Activated naive CD8-positive, alpha-beta T cell (primary cell): ENCODE results near the gene RFC2.
A peak's percentile ranks its signal among the peaks of the same experiment; 100 is the strongest.

Experiments
- H3K27ac Mint-ChIP-seq: one replicate; pipeline ENCODE4 v1.8.0; 2021; ENCODE audit warnings: mixed read lengths
- H3K27me3 Mint-ChIP-seq: one replicate; pipeline ENCODE4 v1.8.0; 2021; ENCODE audit warnings: mixed read lengths
- H3K36me3 Mint-ChIP-seq: one replicate; pipeline ENCODE4 v1.8.0; 2021; ENCODE audit warnings: mixed read lengths
- H3K4me1 Mint-ChIP-seq: one replicate; pipeline ENCODE4 v1.8.0; 2021; ENCODE audit warnings: low read depth, mixed read lengths
- H3K4me3 Mint-ChIP-seq: one replicate; pipeline ENCODE4 v1.8.0; 2021; ENCODE audit warnings: mild to moderate bottlenecking, mixed read lengths
- H3K9me3 Mint-ChIP-seq: one replicate; pipeline ENCODE4 v1.8.0; 2021; ENCODE audit warnings: low read depth, mixed read lengths

RFC2 gene

DNA sequence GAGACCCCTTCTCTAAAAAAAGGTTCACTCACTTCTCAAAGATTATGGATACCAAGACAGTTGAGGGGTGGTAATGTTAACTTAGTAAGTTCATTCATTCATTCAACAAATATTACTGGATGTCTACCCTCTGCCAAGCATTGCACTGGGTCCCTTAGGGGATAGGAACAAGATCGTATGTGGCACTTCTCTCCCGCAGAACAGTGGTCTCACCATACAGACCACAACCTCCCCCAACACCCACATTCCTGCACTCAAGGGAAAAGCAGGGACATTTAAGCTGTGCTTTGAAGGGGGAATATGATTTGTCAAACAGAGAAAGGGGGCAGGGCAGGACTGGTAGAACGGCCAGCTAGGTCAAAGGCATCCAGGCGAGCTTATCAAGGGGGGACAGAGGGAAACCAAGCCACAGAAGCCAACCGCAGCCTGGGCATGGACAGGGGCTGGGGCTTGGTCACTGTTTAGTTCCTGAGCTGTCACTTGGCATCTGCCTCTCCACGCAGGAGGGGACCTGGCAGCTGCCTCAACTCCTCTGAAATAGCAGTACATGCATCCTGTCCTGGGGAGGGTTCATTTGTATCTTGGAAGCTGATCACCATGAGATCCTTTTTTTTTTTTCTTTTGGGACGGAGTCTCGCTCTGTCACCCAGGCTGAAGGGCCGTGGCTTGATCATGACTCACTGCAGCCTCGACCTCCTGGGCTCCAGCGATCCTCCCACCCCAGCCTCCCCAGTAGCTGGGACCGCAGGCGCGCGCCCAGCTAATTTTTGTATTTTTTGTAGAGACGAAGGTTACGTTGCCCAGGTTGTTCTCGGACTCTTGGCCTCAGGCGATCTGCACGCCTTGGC lies 34.1 kb upstream of the RFC2 start:
- Mint-ChIP-seq H3K27me3 (peaks cover 2% of the 10 kb centered on the region), H3K9me3 (no peaks in the 10 kb centered on the region), H3K27ac (peak overlapping the region; percentile 46), H3K36me3 (no peaks in the 10 kb centered on the region), H3K4me3 (peak overlapping the region; percentile 86), H3K4me1 (peaks cover 13% of the 10 kb centered on the region)

DNA sequence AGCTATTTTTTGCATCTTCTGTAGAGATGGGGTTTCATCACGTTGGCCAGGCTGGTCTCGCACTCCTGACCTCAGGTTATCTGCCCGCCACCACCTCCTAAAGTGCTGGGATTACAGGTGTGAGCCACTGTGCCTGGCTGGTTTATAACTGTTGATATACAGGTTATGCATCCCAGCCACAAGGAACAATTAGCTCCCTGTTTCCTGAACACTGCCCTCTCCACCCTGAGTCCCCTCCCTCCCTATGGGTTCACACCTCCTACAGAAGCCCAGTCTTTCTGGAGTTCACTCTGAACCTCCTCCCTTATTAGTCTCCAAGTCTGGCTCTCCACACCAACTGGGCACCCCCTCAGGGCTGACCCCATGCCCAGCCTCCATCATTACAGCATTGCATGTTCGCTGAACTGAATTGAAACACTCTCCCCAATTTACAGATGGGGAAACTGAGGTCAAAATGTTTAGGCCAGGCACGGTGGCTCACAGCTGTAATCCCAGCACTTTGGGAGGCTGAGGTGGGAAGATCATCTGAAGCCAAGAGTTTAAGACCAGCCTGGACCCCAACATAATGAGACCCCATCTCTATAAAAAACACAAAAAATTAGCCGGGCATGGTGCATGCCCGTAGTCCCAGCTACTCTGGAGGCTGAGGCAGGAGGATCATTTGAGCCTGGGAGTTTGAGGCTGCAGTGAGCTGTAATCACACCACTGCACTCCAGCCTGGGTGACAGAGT lies 33.3 kb upstream of the RFC2 start:
- Mint-ChIP-seq H3K27me3 (peaks cover 4% of the 10 kb centered on the region), H3K9me3 (no peaks in the 10 kb centered on the region), H3K4me1 (peaks cover 13% of the 10 kb centered on the region), H3K27ac (no peak overlapping the region), H3K4me3 (peak overlapping the region; percentile 86), H3K36me3 (no peaks in the 10 kb centered on the region)

DNA sequence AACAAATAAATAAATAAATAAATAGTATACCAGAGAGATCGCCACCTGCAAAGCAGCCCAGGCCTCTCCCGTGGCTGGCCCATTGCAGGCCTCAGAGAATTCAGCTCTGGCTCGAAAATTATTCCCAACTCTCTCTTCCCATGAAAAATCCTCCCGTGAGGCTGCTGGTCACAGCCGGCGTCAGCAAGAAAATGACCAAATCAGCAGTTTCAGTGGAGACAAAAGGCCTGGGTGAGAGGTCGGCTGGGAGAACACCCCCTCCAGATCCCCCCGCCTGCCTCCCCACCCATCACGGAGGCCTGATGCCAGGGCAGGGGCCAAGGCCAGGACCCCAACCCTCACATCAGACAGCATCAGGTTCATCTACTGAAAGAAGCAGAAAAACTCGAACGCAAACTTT lies 31.9 kb upstream of the RFC2 start:
- no peaks in the 10 kb centered on the region for H3K9me3 Mint-ChIP-seq
- no peak overlapping the region for H3K4me3 Mint-ChIP-seq
- peaks cover 13% of the 10 kb centered on the region for H3K4me1 Mint-ChIP-seq
- H3K36me3 Mint-ChIP-seq = no peaks in the 10 kb centered on the region
- peaks cover 4% of the 10 kb centered on the region for H3K27me3 Mint-ChIP-seq
- no peak overlapping the region for H3K27ac Mint-ChIP-seq

GRCh38 chr7:74284781-74285259 lies 30.6 kb upstream of the RFC2 start:
- peaks cover 4% of the 10 kb centered on the region for H3K27me3 Mint-ChIP-seq
- no peak overlapping the region for H3K4me3 Mint-ChIP-seq
- H3K9me3 Mint-ChIP-seq = no peaks in the 10 kb centered on the region
- no peak overlapping the region for H3K27ac Mint-ChIP-seq
- no peaks in the 10 kb centered on the region for H3K36me3 Mint-ChIP-seq
- H3K4me1 Mint-ChIP-seq = peaks cover 11% of the 10 kb centered on the region

DNA sequence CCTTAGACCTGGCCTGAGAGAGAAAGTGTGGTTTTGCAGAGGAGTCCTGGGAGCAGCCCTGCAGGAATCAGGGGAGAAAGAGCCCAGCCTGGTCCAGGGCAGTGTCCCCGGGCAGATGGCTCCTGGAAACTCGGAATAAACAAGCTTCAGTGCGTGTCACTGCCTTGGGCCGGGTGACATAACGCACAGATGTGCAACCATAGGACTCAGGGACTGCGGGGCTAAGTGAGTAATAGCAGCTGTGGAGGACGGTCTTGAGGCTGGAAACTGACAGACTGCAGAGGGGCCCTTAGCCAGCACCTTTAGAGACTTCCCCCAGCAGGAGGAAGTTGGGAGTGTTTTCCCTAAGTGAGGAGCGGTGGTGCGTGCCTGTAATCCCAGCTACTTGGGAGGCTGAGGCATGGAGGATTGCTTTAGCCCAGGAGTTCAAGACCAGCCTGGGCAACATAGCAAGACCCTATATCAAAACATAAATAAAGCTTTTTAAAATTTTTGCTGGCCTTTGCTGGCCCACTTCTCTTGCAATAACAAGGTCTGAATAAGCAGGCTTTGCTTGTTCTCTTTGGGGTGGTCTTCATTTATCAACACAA lies 29.8 kb upstream of the RFC2 start:
- Mint-ChIP-seq H3K4me1 (peaks cover 10% of the 10 kb centered on the region), H3K27me3 (peaks cover 4% of the 10 kb centered on the region), H3K9me3 (no peaks in the 10 kb centered on the region), H3K36me3 (no peaks in the 10 kb centered on the region), H3K4me3 (no peak overlapping the region), H3K27ac (no peak overlapping the region)

GRCh38 chr7:74282748-74283459 lies 28.7 kb upstream of the RFC2 start:
- no peaks in the 10 kb centered on the region for H3K36me3 Mint-ChIP-seq
- peaks cover 4% of the 10 kb centered on the region for H3K27me3 Mint-ChIP-seq
- H3K27ac Mint-ChIP-seq = no peak overlapping the region

DNA sequence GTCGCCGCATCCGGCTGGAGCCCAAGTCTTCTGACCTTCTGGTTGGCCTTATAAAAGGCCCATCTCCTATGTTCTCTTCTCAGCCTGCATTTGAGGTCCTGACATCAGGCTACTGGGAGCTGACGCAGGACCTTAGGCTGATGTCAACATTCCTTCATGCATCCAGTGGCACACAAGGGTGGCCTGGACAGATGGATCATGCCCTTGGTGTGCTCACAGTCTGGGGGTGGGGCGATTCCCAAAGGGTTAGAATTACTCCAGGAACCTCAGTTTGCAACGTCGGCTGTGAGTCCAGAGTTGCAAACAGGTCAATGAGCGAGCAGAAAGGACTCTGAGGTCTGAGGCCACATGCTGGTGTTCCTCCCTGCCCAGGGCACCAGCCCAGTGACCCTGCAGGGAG lies 26.8 kb upstream of the RFC2 start:
- no peak overlapping the region for H3K27ac Mint-ChIP-seq
- H3K9me3 Mint-ChIP-seq = no peaks in the 10 kb centered on the region

More at GRCh38 chr7:74282748-74283459, 28.7 kb upstream of the RFC2 start:
- peaks cover under 1% of the 10 kb centered on the region for H3K4me1 Mint-ChIP-seq
- H3K9me3 Mint-ChIP-seq = no peaks in the 10 kb centered on the region
- H3K4me3 Mint-ChIP-seq = no peak overlapping the region

DNA sequence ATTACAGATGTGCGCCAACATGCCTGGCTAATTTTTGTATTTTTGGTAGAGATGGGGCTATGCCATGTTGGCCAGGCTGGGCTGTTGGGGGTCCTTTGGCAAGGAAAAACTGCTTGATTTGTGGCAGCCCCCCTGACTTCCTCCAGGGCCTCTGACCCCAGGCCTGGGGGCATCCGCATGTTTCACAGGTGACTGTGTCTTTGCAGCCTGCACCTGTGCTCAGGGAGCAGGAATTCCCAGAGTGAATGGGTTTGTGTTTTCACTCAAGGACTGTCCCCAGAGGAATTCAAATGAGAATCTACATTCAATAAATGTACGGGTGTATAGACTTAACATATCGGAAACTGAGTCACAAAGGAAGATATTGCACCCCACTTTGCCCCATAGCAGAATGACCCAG lies 23.4 kb upstream of the RFC2 start:
- no peak overlapping the region for H3K27ac Mint-ChIP-seq
- no peaks in the 10 kb centered on the region for H3K4me1 Mint-ChIP-seq

More for the DNA sequence above, 26.8 kb upstream of the RFC2 start:
- H3K4me1 Mint-ChIP-seq = no peaks in the 10 kb centered on the region
- no peaks in the 10 kb centered on the region for H3K36me3 Mint-ChIP-seq
- no peak overlapping the region for H3K4me3 Mint-ChIP-seq
- H3K27me3 Mint-ChIP-seq = peaks cover 3% of the 10 kb centered on the region

GRCh38 chr7:74275401-74275881 lies 21.2 kb upstream of the RFC2 start:
- H3K9me3 Mint-ChIP-seq = no peaks in the 10 kb centered on the region
- no peaks in the 10 kb centered on the region for H3K36me3 Mint-ChIP-seq
- H3K4me3 Mint-ChIP-seq = no peak overlapping the region
- peaks cover 5% of the 10 kb centered on the region for H3K4me1 Mint-ChIP-seq
- H3K27ac Mint-ChIP-seq = no peak overlapping the region
- peaks cover 3% of the 10 kb centered on the region for H3K27me3 Mint-ChIP-seq

More for the DNA sequence above, 23.4 kb upstream of the RFC2 start:
- Mint-ChIP-seq H3K9me3 (no peaks in the 10 kb centered on the region), H3K36me3 (no peaks in the 10 kb centered on the region), H3K4me3 (no peak overlapping the region), H3K27me3 (no peaks in the 10 kb centered on the region)

DNA sequence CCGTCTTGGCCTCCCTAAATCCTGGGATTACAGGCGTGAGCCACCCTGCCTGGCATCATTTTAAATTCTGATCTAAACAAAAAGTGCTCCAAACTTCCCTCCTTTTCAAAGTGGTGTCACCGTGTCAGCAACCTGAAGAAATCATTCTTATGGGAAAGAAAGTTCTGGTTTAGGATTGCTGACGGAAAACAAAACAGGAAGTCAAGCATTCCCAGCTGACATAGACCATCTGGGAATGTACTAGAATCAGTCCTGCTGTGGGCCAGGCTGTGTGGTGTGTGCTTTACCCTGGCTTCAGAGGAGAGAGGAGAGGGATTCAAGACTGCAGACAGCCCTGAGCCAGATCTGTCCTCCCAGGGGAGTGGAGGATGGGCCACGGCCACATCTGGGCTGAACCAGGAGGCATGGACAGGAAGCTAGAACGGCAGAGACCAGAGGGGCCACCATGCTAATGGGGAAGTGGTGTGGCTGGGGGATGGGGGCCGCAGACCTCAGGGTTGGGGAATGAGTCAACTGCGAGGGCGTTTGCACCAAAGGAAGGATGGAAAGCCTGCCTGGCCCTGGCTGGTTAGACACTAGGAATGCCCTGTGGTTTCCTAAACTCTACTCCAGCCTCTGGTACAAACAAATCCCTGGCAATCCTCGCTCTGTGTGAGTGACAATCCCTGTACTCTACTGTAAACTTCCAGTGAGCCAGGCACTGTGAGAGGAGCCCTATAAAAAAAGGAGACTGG lies 18.3 kb upstream of the RFC2 start:
- Mint-ChIP-seq H3K9me3 (no peaks in the 10 kb centered on the region), H3K4me3 (no peak overlapping the region), H3K36me3 (no peaks in the 10 kb centered on the region), H3K4me1 (peaks cover 9% of the 10 kb centered on the region), H3K27ac (no peak overlapping the region), H3K27me3 (peaks cover 3% of the 10 kb centered on the region)

GRCh38 chr7:74271742-74272141 lies 17.5 kb upstream of the RFC2 start:
- Mint-ChIP-seq H3K4me3 (no peak overlapping the region), H3K27ac (no peak overlapping the region), H3K36me3 (no peaks in the 10 kb centered on the region), H3K27me3 (peaks cover 3% of the 10 kb centered on the region), H3K9me3 (no peaks in the 10 kb centered on the region), H3K4me1 (peaks cover 9% of the 10 kb centered on the region)

- peak overlapping the region; percentile 86 for H3K4me3 Mint-ChIP-seq
Measured at GRCh38 chr7:74269757-74270277, 15.6 kb upstream of the RFC2 start.

GRCh38 chr7:74267756-74268565 lies 13.8 kb upstream of the RFC2 start:
- Mint-ChIP-seq H3K27ac (no peak overlapping the region), H3K9me3 (no peaks in the 10 kb centered on the region), H3K4me1 (peaks cover 9% of the 10 kb centered on the region), H3K27me3 (peaks cover 3% of the 10 kb centered on the region), H3K36me3 (no peaks in the 10 kb centered on the region), H3K4me3 (no peak overlapping the region)

More at GRCh38 chr7:74269757-74270277, 15.6 kb upstream of the RFC2 start:
- Mint-ChIP-seq H3K9me3 (no peaks in the 10 kb centered on the region), H3K27me3 (peaks cover 3% of the 10 kb centered on the region), H3K27ac (no peak overlapping the region), H3K4me1 (peaks cover 9% of the 10 kb centered on the region), H3K36me3 (no peaks in the 10 kb centered on the region)
